Naive thymus-derived CD4-positive, alpha-beta T cell (primary cell): ENCODE results near the gene FANCL. TPM values are rescaled to one million over a fixed set of nuclear protein-coding genes. Genes with fewer than 3 reads are reported as not detected.

ENCODE experiments used
- ATAC-seq: fragments of 150-1000 bp; cut with Tn5 transposase; 2 replicates; pipeline ENCODE4 v1.10.0; 2021; ENCODE audit warnings: mild to moderate bottlenecking, moderate library complexity
- CTCF ChIA-PET: fragments of 350-600 bp; sonication (Branson Sonifier 250); formaldehyde crosslinking; loops from one replicate; lab custom pipeline; 2021; ENCODE audit warnings: antibody characterized with exemption; lab: Charles Lee
- POLR2A ChIA-PET: fragments of 350-600 bp; sonication (Branson Sonifier 250); formaldehyde crosslinking; loops from one replicate; lab custom pipeline; 2021; ENCODE audit warnings: antibody characterized with exemption, inconsistent platforms; lab: Charles Lee
- DNase-seq, 9 donors: peaks; one replicate each; pipeline versions ENCODE4 v3.0.0 to v3.0.0-alpha.2; 2020 to 2022; ENCODE audit warnings: mixed read lengths in 1 of 9
- H3K27ac ChIP-seq: one replicate; pipeline ENCODE4 v1.7.0; 2013; ENCODE audit warnings: mild to moderate bottlenecking, low read depth, low read length, moderate library complexity
- H3K27me3 ChIP-seq, 2 donors: one replicate each; pipeline ENCODE4 v1.7.0; 2013; ENCODE audit warnings: low read length in 2 of 2, mild to moderate bottlenecking in 2 of 2, moderate library complexity in 2 of 2; ENCODE audit not compliant: control insufficient read depth in 2 of 2, insufficient read depth in 2 of 2
- H3K36me3 ChIP-seq, 3 experiments: 1 replicate in 2 of 3; 2 replicates in 1 of 3; pipeline ENCODE4 v1.7.0; 2013; ENCODE audit warnings: low read length in 3 of 3, mild to moderate bottlenecking in 3 of 3, moderate library complexity in 1 of 3; ENCODE audit not compliant: insufficient read depth in 3 of 3, control insufficient read depth in 2 of 3
- H3K4me1 ChIP-seq, 2 donors: one replicate each; pipeline ENCODE4 v1.7.0; 2013; ENCODE audit warnings: low read length in 2 of 2, mild to moderate bottlenecking in 2 of 2, moderate library complexity in 1 of 2; ENCODE audit not compliant: control insufficient read depth in 2 of 2, insufficient read depth in 2 of 2
- H3K4me3 ChIP-seq: 2 replicates; pipeline ENCODE4 v1.7.0; 2013; ENCODE audit warnings: mild to moderate bottlenecking, low read length
- H3K9me3 ChIP-seq, 3 experiments: 1 replicate in 2 of 3; 2 replicates in 1 of 3; pipeline ENCODE4 v1.7.0; 2013; ENCODE audit warnings: low read length in 3 of 3; ENCODE audit not compliant: control insufficient read depth in 2 of 3
- H3K27ac Mint-ChIP-seq, 9 donors: one replicate each; pipeline ENCODE4 v1.8.0; 2020 to 2022; ENCODE audit warnings: mixed read lengths in 9 of 9, mild to moderate bottlenecking in 8 of 9, moderate library complexity in 5 of 9, inconsistent platforms in 2 of 9
- H3K27me3 Mint-ChIP-seq, 5 donors: one replicate each; pipeline ENCODE4 v1.8.0; 2021 to 2022; ENCODE audit warnings: mixed read lengths in 5 of 5, mild to moderate bottlenecking in 1 of 5
- H3K36me3 Mint-ChIP-seq, 5 donors: one replicate each; pipeline ENCODE4 v1.8.0; 2020 to 2022; ENCODE audit warnings: mixed read lengths in 5 of 5, mild to moderate bottlenecking in 3 of 5, inconsistent platforms in 1 of 5
- H3K4me1 Mint-ChIP-seq, 7 donors: one replicate each; pipeline ENCODE4 v1.8.0; 2020 to 2022; ENCODE audit warnings: mixed read lengths in 7 of 7, mild to moderate bottlenecking in 3 of 7, inconsistent platforms in 1 of 7
- H3K4me3 Mint-ChIP-seq, 10 donors: one replicate each; pipeline ENCODE4 v1.8.0; 2020 to 2022; ENCODE audit warnings: mild to moderate bottlenecking in 10 of 10, mixed read lengths in 10 of 10, moderate library complexity in 6 of 10, inconsistent platforms in 2 of 10
- H3K9me3 Mint-ChIP-seq, 11 donors: one replicate each; pipeline ENCODE4 v1.8.0; 2020 to 2022; ENCODE audit warnings: mixed read lengths in 11 of 11, mild to moderate bottlenecking in 4 of 11, inconsistent platforms in 1 of 11, moderate library complexity in 1 of 11
- intact Hi-C, 2 donors: fragments of 100-400 bp; cut with micrococcal nuclease; formaldehyde crosslinking; loops; one replicate each; pipeline ENCODE4 v1.15.1; 2023
- polyA plus RNA-seq, 2 donors: library from polyadenylated mRNA; unstranded; fragments of 300-500 nt; fragmentation: Illumina TruSeq; gene quantifications; one replicate each; pipeline ENCODE4 v1.2.3, GENCODE V29; 2021
- total RNA-seq, 6 experiments: library from RNA in 5 of 6; stranded (reverse) in 5 of 6; gene quantifications; 1 replicate in 5 of 6; 2 replicates in 1 of 6; pipeline ENCODE4 v1.2.3 and lab custom pipeline; 2021 to 2026

Gene FANCL
- total and polyA plus RNA-seq, 7 experiments from 2014 or later: 0.51 to 14.5 (median 3.1) TPM

- ChIA-PET CTCF (no interaction called here), POLR2A (interaction anchor here (0.6 kb wide), 1 partner anchor 431 kb away, joined by 7 read pairs; no protein-coding TSS in a partner anchor)
- Histone ChIP-seq H3K27ac (no peak overlapping the region), H3K9me3 (no peaks in the 10 kb centered on the region), H3K4me1 (peaks cover 0 to 4% of the 10 kb centered on the region in 2 donors), H3K4me3 (no peak overlapping the region), H3K36me3 (no peaks in the 10 kb centered on the region), H3K27me3 (no peaks in the 10 kb centered on the region)
- DNase-seq: no peak
- Mint-ChIP-seq H3K9me3 (peaks cover 0 to 2% (median 0%) of the 10 kb centered on the region in 11 donors), H3K27ac (no peak overlapping the region), H3K4me1 (peaks cover 5 to 36% (median 13%) of the 10 kb centered on the region in 7 donors), H3K4me3 (no peak overlapping the region), H3K36me3 (no peaks in the 10 kb centered on the region), H3K27me3 (peaks cover 0 to 6% (median 0%) of the 10 kb centered on the region in 5 donors)
- ATAC-seq: no peak
- intact Hi-C loops: loop anchor here in 1 of 2 donors (10.0 kb wide), 1 partner anchor 333 kb away; no protein-coding TSS in a partner anchor
These were observed 3.4 kb downstream of the FANCL start for GRCh38 chr2:58237741-58238140.

- no peak for DNase-seq
- Mint-ChIP-seq H3K27ac (no peak overlapping the region), H3K36me3 (peaks cover 0 to 2% (median 0%) of the 10 kb centered on the region in 5 donors), H3K9me3 (peaks cover 0 to 2% (median 0%) of the 10 kb centered on the region in 11 donors), H3K4me3 (no peak overlapping the region), H3K27me3 (no peaks in the 10 kb centered on the region), H3K4me1 (peaks cover 5 to 28% (median 8%) of the 10 kb centered on the region in 7 donors)
- ATAC-seq: no peak
- intact Hi-C loops: loop anchor here in 1 of 2 donors (10.0 kb wide), 1 partner anchor 331 kb away; no protein-coding TSS in a partner anchor
- H3K9me3 ChIP-seq: no peaks in the 10 kb centered on the region
- peaks cover 0 to 4% of the 10 kb centered on the region in 2 donors for H3K4me1 ChIP-seq
- ChIA-PET CTCF (no interaction called here), POLR2A (no interaction called here)
- no peaks in the 10 kb centered on the region for H3K36me3 ChIP-seq
- H3K27ac ChIP-seq: no peak overlapping the region
- no peaks in the 10 kb centered on the region for H3K27me3 ChIP-seq
- no peak overlapping the region for H3K4me3 ChIP-seq
These were observed 5.1 kb downstream of the FANCL start for GRCh38 chr2:58235984-58236383.

GRCh38 chr2:58235170-58235569 lies 6.0 kb downstream of the FANCL start:
- peaks cover 0 to 2% (median 0%) of the 10 kb centered on the region in 5 donors for H3K36me3 Mint-ChIP-seq
- no peak overlapping the region for H3K4me3 ChIP-seq
- H3K27me3 ChIP-seq: no peaks in the 10 kb centered on the region
- H3K27me3 Mint-ChIP-seq: no peaks in the 10 kb centered on the region
- intact Hi-C loops: loop anchor here in 1 of 2 donors (10.0 kb wide), 1 partner anchor 330 kb away; no protein-coding TSS in a partner anchor
- ChIA-PET CTCF (no interaction called here), POLR2A (interaction anchor here (0.6 kb wide), 1 partner anchor 209 kb away, joined by 4 read pairs; no protein-coding TSS in a partner anchor)
- DNase-seq (no peak), ATAC-seq (no peak)
- H3K27ac Mint-ChIP-seq: no peak overlapping the region
- no peaks in the 10 kb centered on the region for H3K9me3 ChIP-seq
- no peak overlapping the region for H3K4me3 Mint-ChIP-seq
- peaks cover 0 to 2% (median 0%) of the 10 kb centered on the region in 11 donors for H3K9me3 Mint-ChIP-seq
- no peaks in the 10 kb centered on the region for H3K4me1 ChIP-seq
- no peaks in the 10 kb centered on the region for H3K36me3 ChIP-seq
- peaks cover 0 to 20% (median 6%) of the 10 kb centered on the region in 7 donors for H3K4me1 Mint-ChIP-seq
- H3K27ac ChIP-seq: no peak overlapping the region

- no peaks in the 10 kb centered on the region for H3K9me3 Mint-ChIP-seq
- ATAC-seq (no peak), DNase-seq (no peak)
- no peak overlapping the region for H3K27ac ChIP-seq
- H3K27ac Mint-ChIP-seq: no peak overlapping the region
- no peak overlapping the region for H3K4me3 ChIP-seq
- intact Hi-C loops: no loop called here
- CTCF ChIA-PET: no interaction called here
- POLR2A ChIA-PET: interaction anchor here (0.6 kb wide), 1 partner anchor 102 kb away, joined by 3 read pairs; no protein-coding TSS in a partner anchor
- no peaks in the 10 kb centered on the region for H3K36me3 ChIP-seq
- H3K27me3 ChIP-seq: no peaks in the 10 kb centered on the region
- no peak overlapping the region for H3K4me3 Mint-ChIP-seq
- H3K4me1 ChIP-seq: no peaks in the 10 kb centered on the region
- H3K27me3 Mint-ChIP-seq: no peaks in the 10 kb centered on the region
- peaks cover 0 to 2% (median 0%) of the 10 kb centered on the region in 5 donors for H3K36me3 Mint-ChIP-seq
- no peaks in the 10 kb centered on the region for H3K4me1 Mint-ChIP-seq
- H3K9me3 ChIP-seq: no peaks in the 10 kb centered on the region
These were observed 12.8 kb downstream of the FANCL start for GRCh38 chr2:58228299-58228698.

GRCh38 chr2:58227171-58227917 lies 13.8 kb downstream of the FANCL start:
- H3K9me3 Mint-ChIP-seq: no peaks in the 10 kb centered on the region
- ChIA-PET CTCF (no interaction called here), POLR2A (no interaction called here)
- intact Hi-C loops: no loop called here
- no peaks in the 10 kb centered on the region for H3K4me1 Mint-ChIP-seq
- no peaks in the 10 kb centered on the region for H3K27me3 Mint-ChIP-seq
- no peak overlapping the region for H3K4me3 ChIP-seq
- H3K36me3 ChIP-seq: no peaks in the 10 kb centered on the region
- peaks cover 0 to 2% (median 0%) of the 10 kb centered on the region in 5 donors for H3K36me3 Mint-ChIP-seq
- ATAC-seq: no peak
- H3K9me3 ChIP-seq: no peaks in the 10 kb centered on the region
- DNase-seq: no peak
- H3K27me3 ChIP-seq: no peaks in the 10 kb centered on the region
- H3K4me1 ChIP-seq: no peaks in the 10 kb centered on the region
- H3K27ac ChIP-seq: no peak overlapping the region
- no peak overlapping the region for H3K27ac Mint-ChIP-seq
- no peak overlapping the region for H3K4me3 Mint-ChIP-seq

- no peaks in the 10 kb centered on the region for H3K9me3 ChIP-seq
- no peak for ATAC-seq
- H3K27ac Mint-ChIP-seq: no peak overlapping the region
These were observed 19.2 kb downstream of the FANCL start for GRCh38 chr2:58221909-58222308.

More at GRCh38 chr2:58221909-58222308, 19.2 kb downstream of the FANCL start:
- peaks cover 0 to 5% (median 0%) of the 10 kb centered on the region in 5 donors for H3K36me3 Mint-ChIP-seq
- intact Hi-C loops: no loop called here
- no peak overlapping the region for H3K4me3 Mint-ChIP-seq
- no peaks in the 10 kb centered on the region for H3K27me3 ChIP-seq
- no peak overlapping the region for H3K27ac ChIP-seq
- ChIA-PET CTCF (interaction anchor here (0.6 to 0.8 kb wide), 2 partner anchors 20 to 1907 kb away, joined by 3 read pairs; no protein-coding TSS in a partner anchor), POLR2A (no interaction called here)
- no peak overlapping the region for H3K4me3 ChIP-seq
- DNase-seq: no peak
- H3K9me3 Mint-ChIP-seq: no peaks in the 10 kb centered on the region
- no peaks in the 10 kb centered on the region for H3K36me3 ChIP-seq
- H3K4me1 ChIP-seq: no peaks in the 10 kb centered on the region
- no peaks in the 10 kb centered on the region for H3K27me3 Mint-ChIP-seq
- no peaks in the 10 kb centered on the region for H3K4me1 Mint-ChIP-seq
